ENCODE measurements around the gene ASPG. TPM values are rescaled to one million over a fixed set of nuclear protein-coding genes. Genes with fewer than 3 reads are reported as not detected.

ASPG gene
- polyA plus RNA-seq, 3 donors = 0.01 TPM; not detected in 2

- no peak overlapping the region for H2AFZ ChIP-seq (ENCODE audit: insufficient read depth, low read depth, low read length, poor library complexity, severe bottlenecking)
- H3K27me3 ChIP-seq (ENCODE audit: control insufficient read depth in 2 of 2, insufficient read depth in 2 of 2, low read length in 2 of 2) = peaks cover 0 to 10% of the 10 kb centered on the region in 2 donors
- Mint-ChIP-seq H3K36me3 (no peaks in the 10 kb centered on the region), H3K27me3 (ENCODE audit: low read depth in 3 of 3) (peaks cover 15 to 25% (median 17%) of the 10 kb centered on the region in 3 donors), H3K4me3 (no peak overlapping the region), H3K4me1 (no peaks in the 10 kb centered on the region), H3K27ac (no peak overlapping the region), H3K9me3 (peaks cover 0 to 5% (median 0%) of the 10 kb centered on the region in 7 donors)
- WGBS (ENCODE audit: insufficient coverage) = 92% methylated on average over 6 of the region's 6 CpGs
- intact Hi-C loops (cut with micrococcal nuclease) = no loop called here
- no peak overlapping the region for H3K4me3 ChIP-seq (replicated peaks in 1 of 3; ENCODE audit: low read depth in 2 of 3, low read length in 3 of 3)
- no peaks in the 10 kb centered on the region for H3K9me3 ChIP-seq (replicated peaks in 1 of 2; ENCODE audit: control insufficient read depth in 1 of 2, insufficient read depth in 1 of 2, low read length in 2 of 2)
- no peak for DNase-seq
- H3K27ac ChIP-seq (ENCODE audit: low read depth in 1 of 2, low read length in 2 of 2) = no peak overlapping the region
- no peaks in the 10 kb centered on the region for H3K36me3 ChIP-seq (replicated peaks in 1 of 2; ENCODE audit: control insufficient read depth in 1 of 2, insufficient read depth in 2 of 2, low read length in 2 of 2)
- TF ChIP-seq CTCF (IDR thresholded peaks at IDR 0.05) = no peak
- no peak overlapping the region for H3K9ac ChIP-seq (ENCODE audit: insufficient read depth, low read length, poor library complexity, severe bottlenecking)
- H3K79me2 ChIP-seq (ENCODE audit: insufficient read depth, low read length) = no peaks in the 10 kb centered on the region
- no peak overlapping the region for H3K4me2 ChIP-seq (replicated peaks; ENCODE audit: extremely low read depth, low read length, poor library complexity, severe bottlenecking)
- H3K4me1 ChIP-seq (ENCODE audit: control insufficient read depth in 1 of 2, insufficient read depth in 2 of 2, low read length in 2 of 2) = peaks cover 0 to 8% of the 10 kb centered on the region in 2 donors
- no peaks in the 10 kb centered on the region for H4K20me1 ChIP-seq (ENCODE audit: insufficient read depth, low read length)
These were observed 26.6 kb downstream of the ASPG start for GRCh38 chr14:104112113-104112505.

GRCh38 chr14:104112609-104113571 lies 27.4 kb downstream of the ASPG start:
- no peak for TF ChIP-seq CTCF (IDR thresholded peaks at IDR 0.05)
- Histone ChIP-seq H2AFZ (ENCODE audit: insufficient read depth, low read depth, low read length, poor library complexity, severe bottlenecking) (no peak overlapping the region), H3K36me3 (replicated peaks in 1 of 2; ENCODE audit: control insufficient read depth in 1 of 2, insufficient read depth in 2 of 2, low read length in 2 of 2) (no peaks in the 10 kb centered on the region), H4K20me1 (ENCODE audit: insufficient read depth, low read length) (no peaks in the 10 kb centered on the region), H3K9ac (ENCODE audit: insufficient read depth, low read length, poor library complexity, severe bottlenecking) (no peak overlapping the region), H3K4me3 (replicated peaks in 1 of 3; ENCODE audit: low read depth in 2 of 3, low read length in 3 of 3) (no peak overlapping the region), H3K9me3 (replicated peaks in 1 of 2; ENCODE audit: control insufficient read depth in 1 of 2, insufficient read depth in 1 of 2, low read length in 2 of 2) (no peaks in the 10 kb centered on the region), H3K4me1 (ENCODE audit: control insufficient read depth in 1 of 2, insufficient read depth in 2 of 2, low read length in 2 of 2) (peaks cover 0 to 8% of the 10 kb centered on the region in 2 donors), H3K79me2 (ENCODE audit: insufficient read depth, low read length) (no peaks in the 10 kb centered on the region), H3K27me3 (ENCODE audit: control insufficient read depth in 2 of 2, insufficient read depth in 2 of 2, low read length in 2 of 2) (peaks cover 0 to 13% of the 10 kb centered on the region in 2 donors), H3K4me2 (replicated peaks; ENCODE audit: extremely low read depth, low read length, poor library complexity, severe bottlenecking) (no peak overlapping the region), H3K27ac (ENCODE audit: low read depth in 1 of 2, low read length in 2 of 2) (no peak overlapping the region)
- 79% methylated on average over 11 of the region's 17 CpGs for WGBS (ENCODE audit: insufficient coverage)
- Mint-ChIP-seq H3K36me3 (no peaks in the 10 kb centered on the region), H3K4me3 (no peak overlapping the region), H3K4me1 (no peaks in the 10 kb centered on the region), H3K9me3 (peaks cover 0 to 5% (median 0%) of the 10 kb centered on the region in 7 donors), H3K27ac (no peak overlapping the region), H3K27me3 (ENCODE audit: low read depth in 3 of 3) (peaks cover 16 to 33% (median 19%) of the 10 kb centered on the region in 3 donors)
- intact Hi-C loops (cut with micrococcal nuclease) = no loop called here
- DNase-seq = no peak

Measured in CD14-positive monocyte (primary cell).